Ovary (tissue), 3 donors: Measurements from ENCODE around the gene TMEM271.

ENCODE experiments used
- POLR2A ChIP-seq: fragments of 450-650 bp; IDR thresholded peaks from one replicate; pipeline ENCODE4 v1.6.1; 2017; ENCODE audit warnings: antibody characterized with exemption, mild to moderate bottlenecking, moderate library complexity
- TF ChIP-seq, protein P1 (sequence below), 3 donors: fragments of 450-650 bp in 2 of 3; fragments of 200-600 bp in 1 of 3; IDR thresholded peaks; one replicate each; pipeline versions ENCODE4 v1.5.1 to v1.8.0; 2016 to 2022; ENCODE audit warnings: antibody characterized with exemption in 3 of 3, mild to moderate bottlenecking in 1 of 3
- donor health status: DM: no; HTN: no; CAD: no.

- TF ChIP-seq, protein P1, sequence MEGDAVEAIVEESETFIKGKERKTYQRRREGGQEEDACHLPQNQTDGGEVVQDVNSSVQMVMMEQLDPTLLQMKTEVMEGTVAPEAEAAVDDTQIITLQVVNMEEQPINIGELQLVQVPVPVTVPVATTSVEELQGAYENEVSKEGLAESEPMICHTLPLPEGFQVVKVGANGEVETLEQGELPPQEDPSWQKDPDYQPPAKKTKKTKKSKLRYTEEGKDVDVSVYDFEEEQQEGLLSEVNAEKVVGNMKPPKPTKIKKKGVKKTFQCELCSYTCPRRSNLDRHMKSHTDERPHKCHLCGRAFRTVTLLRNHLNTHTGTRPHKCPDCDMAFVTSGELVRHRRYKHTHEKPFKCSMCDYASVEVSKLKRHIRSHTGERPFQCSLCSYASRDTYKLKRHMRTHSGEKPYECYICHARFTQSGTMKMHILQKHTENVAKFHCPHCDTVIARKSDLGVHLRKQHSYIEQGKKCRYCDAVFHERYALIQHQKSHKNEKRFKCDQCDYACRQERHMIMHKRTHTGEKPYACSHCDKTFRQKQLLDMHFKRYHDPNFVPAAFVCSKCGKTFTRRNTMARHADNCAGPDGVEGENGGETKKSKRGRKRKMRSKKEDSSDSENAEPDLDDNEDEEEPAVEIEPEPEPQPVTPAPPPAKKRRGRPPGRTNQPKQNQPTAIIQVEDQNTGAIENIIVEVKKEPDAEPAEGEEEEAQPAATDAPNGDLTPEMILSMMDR (IDR thresholded peaks at IDR 0.05): no peak
- TF ChIP-seq POLR2A: no peak
Measured at GRCh38 chr4:601612-602558, 25.8 kb upstream of the TMEM271 start.
